Measurements from ENCODE around the gene HSFX2. TPM values are rescaled to one million over a fixed set of nuclear protein-coding genes. Genes with fewer than 3 reads are reported as not detected.
"Not testable (repeated sequence)": the region's sequence is repeated elsewhere in the genome, so short reads cannot be mapped to it uniquely, and the experiment has no call there.

The HSFX2 gene
- total and polyA plus RNA-seq, 4 experiments from 2014 or later, result 0.31 to 0.64 TPM; not detected in 2

GRCh38 chrX:149547782-149548181 lies 47.3 kb downstream of the HSFX2 start:
- H3K36me3 ChIP-seq (ENCODE audit: insufficient read depth, low read length); H3K4me1 ChIP-seq (ENCODE audit: insufficient read depth, low read length); H3K4me3 Mint-ChIP-seq; H3K27me3 ChIP-seq (ENCODE audit: insufficient read depth, low read length); POLR2A ChIA-PET (ENCODE audit: partially characterized antibody); H3K9me3 ChIP-seq (ENCODE audit: control insufficient read depth in 1 of 2, low read length in 2 of 2); CTCF ChIA-PET (ENCODE audit: partially characterized antibody); H3K36me3 Mint-ChIP-seq; H3K27ac Mint-ChIP-seq; H3K4me1 Mint-ChIP-seq; DNase-seq; intact Hi-C loops (cut with micrococcal nuclease); H3K27me3 Mint-ChIP-seq; H3K9me3 Mint-ChIP-seq; H3K27ac ChIP-seq (ENCODE audit: low read depth, low read length); H3K4me3 ChIP-seq (ENCODE audit: low read length in 2 of 2): not testable (repeated sequence)

- H3K9me3 ChIP-seq (ENCODE audit: control insufficient read depth in 1 of 2, low read length in 2 of 2); H3K27ac ChIP-seq (ENCODE audit: low read depth, low read length); H3K4me1 ChIP-seq (ENCODE audit: insufficient read depth, low read length); H3K9me3 Mint-ChIP-seq; CTCF ChIA-PET (ENCODE audit: partially characterized antibody); H3K27ac Mint-ChIP-seq; H3K36me3 Mint-ChIP-seq; H3K27me3 Mint-ChIP-seq; H3K27me3 ChIP-seq (ENCODE audit: insufficient read depth, low read length); DNase-seq; H3K4me1 Mint-ChIP-seq; POLR2A ChIA-PET (ENCODE audit: partially characterized antibody); H3K36me3 ChIP-seq (ENCODE audit: insufficient read depth, low read length); H3K4me3 ChIP-seq (ENCODE audit: low read length in 2 of 2); H3K4me3 Mint-ChIP-seq; intact Hi-C loops (cut with micrococcal nuclease): not testable (repeated sequence)
Measured at GRCh38 chrX:149546962-149547361, 48.2 kb downstream of the HSFX2 start.

- H3K4me1 Mint-ChIP-seq; H3K9me3 ChIP-seq (ENCODE audit: control insufficient read depth in 1 of 2, low read length in 2 of 2); H3K27me3 ChIP-seq (ENCODE audit: insufficient read depth, low read length); intact Hi-C loops (cut with micrococcal nuclease); H3K36me3 Mint-ChIP-seq; H3K4me3 Mint-ChIP-seq; H3K9me3 Mint-ChIP-seq; CTCF ChIA-PET (ENCODE audit: partially characterized antibody); H3K36me3 ChIP-seq (ENCODE audit: insufficient read depth, low read length); H3K27ac ChIP-seq (ENCODE audit: low read depth, low read length); H3K4me3 ChIP-seq (ENCODE audit: low read length in 2 of 2); POLR2A ChIA-PET (ENCODE audit: partially characterized antibody); H3K27me3 Mint-ChIP-seq; DNase-seq; H3K4me1 ChIP-seq (ENCODE audit: insufficient read depth, low read length): not testable (repeated sequence)
- H3K27ac Mint-ChIP-seq, result peak overlapping the region in 2 of 7 donors; percentile 18 to 31
Measured at GRCh38 chrX:149545545-149546543, 49.3 kb downstream of the HSFX2 start.

Other genes starting within 250 kb of the HSFX2 start
- gene IDS, start 90.0 kb downstream of the HSFX2 start, total RNA-seq, result 100 to 1,000 TPM; 185 to 196 TPM
- 100 to 1,000 TPM; 121 to 130 TPM for gene IDS, start 90.0 kb downstream of the HSFX2 start, polyA plus RNA-seq
- gene EOLA1, start 54.3 kb downstream of the HSFX2 start, total RNA-seq, result 10 to 100 TPM; 24.6 to 25.2 TPM
- 10 to 100 TPM; 25.7 to 26.2 TPM for gene EOLA1, start 54.3 kb downstream of the HSFX2 start, polyA plus RNA-seq
- not detected for gene HSFX3, start 45.4 kb downstream of the HSFX2 start, total RNA-seq
- not detected for gene HSFX3, start 45.4 kb downstream of the HSFX2 start, polyA plus RNA-seq
- not detected for gene MAGEA9B, start 7.9 kb downstream of the HSFX2 start, total RNA-seq
- not detected for gene MAGEA9B, start 7.9 kb downstream of the HSFX2 start, polyA plus RNA-seq
- 10 to 100 TPM; 25.6 to 27.6 TPM for gene TMEM185A, start 36.5 kb upstream of the HSFX2 start, total RNA-seq
- 10 to 100 TPM; 13.9 to 17.9 TPM for gene TMEM185A, start 36.5 kb upstream of the HSFX2 start, polyA plus RNA-seq
- gene MAGEA11, start 116.7 kb upstream of the HSFX2 start, total RNA-seq, result not detected
- not detected for gene MAGEA11, start 116.7 kb upstream of the HSFX2 start, polyA plus RNA-seq
- gene HSFX1, start 178.8 kb upstream of the HSFX2 start, total RNA-seq, result 1 to 10 TPM; 2.6 to 2.8 TPM
- gene HSFX1, start 178.8 kb upstream of the HSFX2 start, polyA plus RNA-seq, result not detected
- not detected for gene MAGEA9, start 186.6 kb upstream of the HSFX2 start, total RNA-seq
- gene MAGEA9, start 186.6 kb upstream of the HSFX2 start, polyA plus RNA-seq, result not detected

Data from CD4-positive, alpha-beta memory T cell (primary cell).